ENCODE data around the gene TNFRSF12A. TPM values are rescaled to one million over a fixed set of nuclear protein-coding genes. Genes with fewer than 3 reads are reported as not detected.

Gene TNFRSF12A
- total and polyA plus RNA-seq, 10 of the 15 experiments (the other 5 are each of a cell fraction or from before 2014, with no cell fraction given), result 0.35 to 1.7 (median 1.2) TPM; not detected in 2

DNA sequence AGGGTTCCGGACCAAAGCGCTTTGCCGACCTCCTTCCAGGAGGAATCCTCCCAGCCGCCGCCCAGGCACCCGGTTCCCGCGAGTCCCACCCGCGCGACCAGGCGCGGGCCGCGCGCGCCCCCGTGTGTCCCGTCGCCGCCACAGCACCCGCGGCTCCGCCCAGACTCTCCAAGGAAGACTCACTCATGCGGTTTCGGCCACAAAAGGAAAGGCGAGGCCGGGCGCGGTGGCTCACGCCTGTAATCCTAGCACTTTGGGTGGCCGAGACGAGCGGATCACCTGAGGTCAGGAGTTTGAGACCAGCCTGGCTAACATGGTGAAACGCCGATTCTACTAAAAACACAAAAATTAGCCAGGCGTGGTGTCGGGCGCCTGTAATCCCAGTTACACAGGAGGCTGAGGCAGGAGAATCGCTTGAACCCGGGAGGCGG lies 36.4 kb upstream of the TNFRSF12A start (continued):
- TF ChIP-seq CEBPB (IDR thresholded peaks at IDR 0.05; ENCODE audit: borderline replicate concordance in 1 of 2, low read depth in 2 of 2, low read length in 2 of 2), result no peak
- no peak for TF ChIP-seq GABPA (IDR thresholded peaks at IDR 0.05; ENCODE audit: low read depth)
- no peak for TF ChIP-seq ZNF384 (IDR thresholded peaks at IDR 0.05; ENCODE audit: borderline replicate concordance, low read depth, low read length)
- TF ChIP-seq WRNIP1 (IDR thresholded peaks at IDR 0.05; ENCODE audit: borderline replicate concordance, low read depth, low read length), result no peak
- TF ChIP-seq ZNF622 (IDR thresholded peaks at IDR 0.05), result no peak
- no peak for TF ChIP-seq IRF4 (IDR thresholded peaks at IDR 0.05; ENCODE audit: low read depth, low read length)
- TF ChIP-seq, protein P1, sequence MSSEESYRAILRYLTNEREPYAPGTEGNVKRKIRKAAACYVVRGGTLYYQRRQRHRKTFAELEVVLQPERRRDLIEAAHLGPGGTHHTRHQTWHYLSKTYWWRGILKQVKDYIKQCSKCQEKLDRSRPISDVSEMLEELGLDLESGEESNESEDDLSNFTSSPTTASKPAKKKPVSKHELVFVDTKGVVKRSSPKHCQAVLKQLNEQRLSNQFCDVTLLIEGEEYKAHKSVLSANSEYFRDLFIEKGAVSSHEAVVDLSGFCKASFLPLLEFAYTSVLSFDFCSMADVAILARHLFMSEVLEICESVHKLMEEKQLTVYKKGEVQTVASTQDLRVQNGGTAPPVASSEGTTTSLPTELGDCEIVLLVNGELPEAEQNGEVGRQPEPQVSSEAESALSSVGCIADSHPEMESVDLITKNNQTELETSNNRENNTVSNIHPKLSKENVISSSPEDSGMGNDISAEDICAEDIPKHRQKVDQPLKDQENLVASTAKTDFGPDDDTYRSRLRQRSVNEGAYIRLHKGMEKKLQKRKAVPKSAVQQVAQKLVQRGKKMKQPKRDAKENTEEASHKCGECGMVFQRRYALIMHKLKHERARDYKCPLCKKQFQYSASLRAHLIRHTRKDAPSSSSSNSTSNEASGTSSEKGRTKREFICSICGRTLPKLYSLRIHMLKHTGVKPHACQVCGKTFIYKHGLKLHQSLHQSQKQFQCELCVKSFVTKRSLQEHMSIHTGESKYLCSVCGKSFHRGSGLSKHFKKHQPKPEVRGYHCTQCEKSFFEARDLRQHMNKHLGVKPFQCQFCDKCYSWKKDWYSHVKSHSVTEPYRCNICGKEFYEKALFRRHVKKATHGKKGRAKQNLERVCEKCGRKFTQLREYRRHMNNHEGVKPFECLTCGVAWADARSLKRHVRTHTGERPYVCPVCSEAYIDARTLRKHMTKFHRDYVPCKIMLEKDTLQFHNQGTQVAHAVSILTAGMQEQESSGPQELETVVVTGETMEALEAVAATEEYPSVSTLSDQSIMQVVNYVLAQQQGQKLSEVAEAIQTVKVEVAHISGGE (CRISPR knock-in tag; IDR thresholded peaks at IDR 0.05), result no peak
- TF ChIP-seq KAT2A (conservative IDR thresholded peaks at IDR 0.05; ENCODE audit: control insufficient read depth, low read depth, low read length), result no peak
- no peak for TF ChIP-seq REST (IDR thresholded peaks at IDR 0.05; ENCODE audit: low read depth, low read length)
- TF ChIP-seq CBX5 (IDR thresholded peaks at IDR 0.05; ENCODE audit: low read depth), result no peak
- TF ChIP-seq, protein P2, sequence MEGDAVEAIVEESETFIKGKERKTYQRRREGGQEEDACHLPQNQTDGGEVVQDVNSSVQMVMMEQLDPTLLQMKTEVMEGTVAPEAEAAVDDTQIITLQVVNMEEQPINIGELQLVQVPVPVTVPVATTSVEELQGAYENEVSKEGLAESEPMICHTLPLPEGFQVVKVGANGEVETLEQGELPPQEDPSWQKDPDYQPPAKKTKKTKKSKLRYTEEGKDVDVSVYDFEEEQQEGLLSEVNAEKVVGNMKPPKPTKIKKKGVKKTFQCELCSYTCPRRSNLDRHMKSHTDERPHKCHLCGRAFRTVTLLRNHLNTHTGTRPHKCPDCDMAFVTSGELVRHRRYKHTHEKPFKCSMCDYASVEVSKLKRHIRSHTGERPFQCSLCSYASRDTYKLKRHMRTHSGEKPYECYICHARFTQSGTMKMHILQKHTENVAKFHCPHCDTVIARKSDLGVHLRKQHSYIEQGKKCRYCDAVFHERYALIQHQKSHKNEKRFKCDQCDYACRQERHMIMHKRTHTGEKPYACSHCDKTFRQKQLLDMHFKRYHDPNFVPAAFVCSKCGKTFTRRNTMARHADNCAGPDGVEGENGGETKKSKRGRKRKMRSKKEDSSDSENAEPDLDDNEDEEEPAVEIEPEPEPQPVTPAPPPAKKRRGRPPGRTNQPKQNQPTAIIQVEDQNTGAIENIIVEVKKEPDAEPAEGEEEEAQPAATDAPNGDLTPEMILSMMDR (IDR thresholded peaks at IDR 0.05 in 2 of 3, conservative IDR thresholded peaks at IDR 0.05 in 1 of 3; ENCODE audit: control insufficient read depth in 2 of 3, extremely low read depth in 1 of 3, insufficient read depth in 1 of 3, low read depth in 3 of 3, low read length in 3 of 3), result peak; percentile 82 to 90 (median 83)
- TF ChIP-seq HSF1 (IDR thresholded peaks at IDR 0.05; ENCODE audit: low read depth, low read length), result no peak
- 0 out of 2 replicates have a peak, but pooled peaks have one; percentile 12 for TF ChIP-seq HCFC1 (IDR thresholded peaks at IDR 0.05; ENCODE audit: low read length)
- TF ChIP-seq YY1 (IDR thresholded peaks at IDR 0.05; ENCODE audit: low read depth, low read length), result 0 out of 2 replicates have a peak, but pooled peaks have one; percentile 47
- TF ChIP-seq, protein P3, sequence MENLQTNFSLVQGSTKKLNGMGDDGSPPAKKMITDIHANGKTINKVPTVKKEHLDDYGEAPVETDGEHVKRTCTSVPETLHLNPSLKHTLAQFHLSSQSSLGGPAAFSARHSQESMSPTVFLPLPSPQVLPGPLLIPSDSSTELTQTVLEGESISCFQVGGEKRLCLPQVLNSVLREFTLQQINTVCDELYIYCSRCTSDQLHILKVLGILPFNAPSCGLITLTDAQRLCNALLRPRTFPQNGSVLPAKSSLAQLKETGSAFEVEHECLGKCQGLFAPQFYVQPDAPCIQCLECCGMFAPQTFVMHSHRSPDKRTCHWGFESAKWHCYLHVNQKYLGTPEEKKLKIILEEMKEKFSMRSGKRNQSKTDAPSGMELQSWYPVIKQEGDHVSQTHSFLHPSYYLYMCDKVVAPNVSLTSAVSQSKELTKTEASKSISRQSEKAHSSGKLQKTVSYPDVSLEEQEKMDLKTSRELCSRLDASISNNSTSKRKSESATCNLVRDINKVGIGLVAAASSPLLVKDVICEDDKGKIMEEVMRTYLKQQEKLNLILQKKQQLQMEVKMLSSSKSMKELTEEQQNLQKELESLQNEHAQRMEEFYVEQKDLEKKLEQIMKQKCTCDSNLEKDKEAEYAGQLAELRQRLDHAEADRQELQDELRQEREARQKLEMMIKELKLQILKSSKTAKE (IDR thresholded peaks at IDR 0.05; ENCODE audit: low read depth, poor library complexity, severe bottlenecking), result no peak
